Islet of Langerhans (tissue), 1 donor: ENCODE results near the gene TGM1.
"Not testable (repeated sequence)": the region's sequence is repeated elsewhere in the genome, so short reads cannot be mapped to it uniquely, and the experiment has no call there.

Experiments
- FAIRE-seq: peaks from one replicate; lab custom pipeline; 2011; peaks lifted over from hg19 to GRCh38; lab: Jason Lieb, UNC

Gene TGM1

DNA sequence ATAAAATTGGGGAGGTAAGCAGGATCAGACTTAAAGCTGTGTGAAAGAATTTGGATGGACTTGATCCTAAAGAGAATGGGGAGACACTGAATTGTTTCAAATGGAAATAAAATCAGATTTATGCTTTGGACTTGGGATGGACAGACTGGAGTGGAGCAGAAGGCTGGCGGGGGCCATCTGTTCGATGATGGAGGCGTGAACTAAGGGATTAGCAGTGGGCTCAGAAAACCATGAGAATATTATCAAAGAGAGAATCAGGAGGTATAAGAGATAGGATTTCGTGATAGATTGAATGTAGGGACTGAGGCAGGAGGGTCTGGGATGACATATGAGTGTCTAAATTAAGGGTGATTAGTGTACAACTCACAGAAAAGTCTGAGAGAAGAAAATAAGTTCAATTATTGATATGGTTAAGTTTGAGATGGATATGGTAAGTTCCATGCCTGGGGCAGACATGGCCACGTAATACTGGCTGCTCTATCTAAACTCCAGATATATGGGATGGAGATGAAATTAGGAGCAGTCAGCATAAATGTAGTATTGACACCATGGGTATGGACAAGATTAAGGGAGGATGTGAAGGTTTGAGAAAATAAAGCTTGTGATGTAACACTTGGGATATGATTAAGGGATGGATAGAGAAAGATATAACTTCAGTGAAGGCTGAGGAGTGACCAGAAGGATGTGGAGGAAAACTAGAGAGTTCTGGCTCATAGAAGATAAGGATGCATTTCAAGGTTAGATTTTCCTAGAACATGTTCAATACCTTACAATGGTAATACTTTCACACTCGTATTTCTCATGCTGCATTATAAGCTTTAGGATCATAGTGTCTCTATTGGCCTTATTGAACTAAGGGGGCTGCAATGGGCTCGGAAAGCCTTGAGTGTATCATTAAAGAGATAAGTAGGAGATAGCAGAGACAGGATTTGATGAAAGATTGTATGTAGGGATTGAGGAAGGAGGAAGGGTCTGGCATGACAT is 58.5 kb downstream of the TGM1 start:
- no peak for FAIRE-seq

DNA sequence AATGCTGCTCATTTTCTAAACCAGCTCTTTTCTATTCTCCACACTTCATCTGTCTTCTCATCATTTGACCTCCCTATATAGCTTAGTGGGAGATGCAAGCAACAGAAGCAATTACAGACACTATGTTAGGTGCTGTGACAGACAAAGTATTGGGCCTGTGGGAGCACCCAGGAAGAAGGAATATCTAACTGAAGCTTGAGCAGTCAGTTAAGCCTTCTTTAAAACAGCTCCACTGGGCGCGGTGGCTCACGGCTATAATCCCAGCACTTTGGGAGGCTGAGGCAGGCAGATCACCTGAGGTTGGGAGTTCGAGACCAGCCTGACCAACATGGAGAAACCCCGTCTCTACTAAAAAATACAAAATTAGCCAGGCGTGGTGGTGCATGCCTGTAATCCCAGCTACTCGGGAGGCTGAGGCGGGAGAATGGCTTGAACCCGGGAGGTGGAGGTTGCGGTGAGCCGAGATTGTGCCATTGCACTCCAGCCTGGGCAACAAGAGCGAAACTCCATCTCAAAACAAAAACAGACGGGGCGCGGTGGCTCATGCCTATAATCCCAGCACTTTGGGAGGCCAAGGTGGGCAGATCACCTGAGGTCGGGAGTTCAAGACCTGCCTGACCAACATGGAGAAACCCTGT is 59.6 kb downstream of the TGM1 start:
- FAIRE-seq = not testable (repeated sequence)

DNA sequence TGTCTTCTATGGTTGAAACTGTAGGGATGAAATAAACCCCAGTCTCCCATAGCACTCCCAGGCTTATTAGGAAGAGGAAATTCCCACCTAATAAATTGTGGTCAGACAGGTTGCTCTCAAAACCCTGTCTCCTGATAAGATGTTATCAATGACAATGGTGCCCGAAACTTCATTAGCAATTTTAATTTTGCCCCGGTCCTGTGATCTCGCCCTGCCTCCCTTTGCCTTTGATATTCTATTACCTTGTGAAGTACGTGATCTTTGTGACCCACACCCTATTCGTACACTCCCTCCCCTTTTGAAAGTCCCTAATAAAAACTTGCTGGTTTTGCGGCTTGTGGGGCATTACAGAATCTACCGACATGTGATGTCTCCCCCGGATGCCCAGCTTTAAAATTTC is 60.4 kb downstream of the TGM1 start:
- FAIRE-seq = not testable (repeated sequence)
